Astrocyte (in vitro differentiated cells and primary cell): ENCODE results near the gene GLYATL1.

ENCODE experiments used
- CTCF ChIP-seq: IDR thresholded peaks from 2 replicates; pipeline ENCODE4 v1.5.1; 2011; ENCODE audit warnings: low read depth, mild to moderate bottlenecking, inconsistent platforms, low read length, moderate library complexity; ENCODE audit not compliant: insufficient read depth
- EZH2 ChIP-seq: IDR thresholded peaks from 2 replicates; pipeline ENCODE4 v1.6.1; 2012; ENCODE audit warnings: mild to moderate bottlenecking, low read length, inconsistent platforms; ENCODE audit not compliant: insufficient read depth

- no peak for TF ChIP-seq CTCF
- no peak for TF ChIP-seq EZH2
Observed at GRCh38 chr11:58965246-58965985, 26.1 kb downstream of the GLYATL1 start.
